ENCODE data around the gene CERS2.

DNA sequence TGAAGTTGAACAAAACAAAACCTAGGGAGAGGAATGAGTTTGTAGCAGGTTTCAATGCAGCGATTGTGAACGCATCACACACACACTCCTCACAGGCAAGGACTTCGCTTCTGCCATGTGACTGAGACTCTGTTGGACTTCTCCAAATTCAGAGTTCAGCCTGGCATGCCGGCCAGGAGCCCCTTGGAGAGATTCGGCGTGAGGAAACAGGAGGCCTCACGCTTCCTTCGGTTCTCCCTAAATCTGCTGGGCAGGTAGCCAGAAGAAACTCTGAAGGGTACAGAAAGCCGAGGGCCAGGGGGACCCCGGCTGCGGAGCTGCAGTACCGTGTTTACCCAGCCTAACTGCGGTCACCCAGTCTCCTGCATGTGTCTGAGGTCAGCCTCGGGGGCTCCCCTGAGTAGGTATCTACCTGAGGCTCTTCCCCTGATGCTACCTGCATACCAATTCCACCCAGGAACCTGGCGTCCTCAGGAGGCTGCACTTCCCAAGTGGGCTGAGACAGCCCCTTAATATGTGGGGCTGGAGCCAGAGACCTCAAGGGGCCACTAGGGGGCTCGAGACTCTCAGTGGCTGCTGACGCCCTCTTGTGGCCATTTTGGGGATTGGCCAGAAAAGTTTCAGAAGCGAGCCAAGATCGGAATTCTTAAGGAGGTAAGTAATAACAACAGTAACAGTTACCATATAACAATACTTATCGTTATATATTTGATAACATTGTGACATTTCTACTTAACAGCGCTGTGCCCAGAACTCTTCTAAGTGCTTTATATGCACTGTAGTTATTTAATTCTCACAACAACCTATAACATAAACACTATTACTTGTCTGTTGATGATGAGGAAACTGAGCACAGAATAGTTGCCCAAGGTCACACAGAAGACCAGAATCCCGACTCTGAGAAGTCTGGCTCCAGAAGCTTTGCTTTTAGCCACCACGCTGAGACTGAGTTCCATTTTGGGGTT is 4.7 kb upstream of the CERS2 start:
- no peak for TF ChIP-seq EZH2 (IDR thresholded peaks at IDR 0.05; ENCODE audit: insufficient read depth, low read length)
- peak; percentile 100 for TF ChIP-seq CTCF (IDR thresholded peaks at IDR 0.05; ENCODE audit: insufficient read depth, low read depth, low read length)

Measured in astrocyte (in vitro differentiated cells and primary cell).